ENCODE data around the gene VAV2.

VAV2 gene

GRCh38 chr9:133975511-133975910 is 16.6 kb downstream of the VAV2 start:
- no peak for DNase-seq (ENCODE audit: low read depth)
- H3K4me3 ChIP-seq (ENCODE audit: control insufficient read depth, low read depth, low read length) = no peak overlapping the region
- TF ChIP-seq CTCF (conservative IDR thresholded peaks at IDR 0.05; ENCODE audit: control insufficient read depth, insufficient read depth, low read depth, low read length) = no peak

GRCh38 chr9:133974631-133975341 is 17.3 kb downstream of the VAV2 start:
- no peak overlapping the region for H3K4me3 ChIP-seq (ENCODE audit: control insufficient read depth, low read depth, low read length)
- no peak for DNase-seq (ENCODE audit: low read depth)
- TF ChIP-seq CTCF (conservative IDR thresholded peaks at IDR 0.05; ENCODE audit: control insufficient read depth, insufficient read depth, low read depth, low read length) = no peak

- no peak for DNase-seq (ENCODE audit: low read depth)
- TF ChIP-seq CTCF (conservative IDR thresholded peaks at IDR 0.05; ENCODE audit: control insufficient read depth, insufficient read depth, low read depth, low read length) = no peak
- no peak overlapping the region for H3K4me3 ChIP-seq (ENCODE audit: control insufficient read depth, low read depth, low read length)
These were observed 18.1 kb downstream of the VAV2 start for GRCh38 chr9:133973791-133974630.

- no peak overlapping the region for H3K4me3 ChIP-seq (ENCODE audit: control insufficient read depth, low read depth, low read length)
- DNase-seq (ENCODE audit: low read depth) = no peak
- TF ChIP-seq CTCF (conservative IDR thresholded peaks at IDR 0.05; ENCODE audit: control insufficient read depth, insufficient read depth, low read depth, low read length) = no peak
These were observed 18.9 kb downstream of the VAV2 start for GRCh38 chr9:133973111-133973790.

- DNase-seq (ENCODE audit: low read depth) = no peak
- TF ChIP-seq CTCF (conservative IDR thresholded peaks at IDR 0.05; ENCODE audit: control insufficient read depth, insufficient read depth, low read depth, low read length) = no peak
- H3K4me3 ChIP-seq (ENCODE audit: control insufficient read depth, low read depth, low read length) = no peak overlapping the region
These were observed 19.9 kb downstream of the VAV2 start for GRCh38 chr9:133971981-133972941.

Measured in fibroblast of mammary gland (primary cell).